Measurements from ENCODE around the gene CCNL2.
A peak's percentile ranks its signal among the peaks of the same experiment; 100 is the strongest.
"Not testable (repeated sequence)": the region's sequence is repeated elsewhere in the genome, so short reads cannot be mapped to it uniquely, and the experiment has no call there.

Gene CCNL2

GRCh38 chr1:1373051-1373814 lies 25.9 kb downstream of the CCNL2 start:
- no peaks in the 10 kb centered on the region for H3K27me3 ChIP-seq (replicated peaks; ENCODE audit: control insufficient read depth, insufficient read depth, low read length)
- peak overlapping the region; percentile 99 for H3K9ac ChIP-seq (ENCODE audit: low read length)
- no peaks in the 10 kb centered on the region for H3K9me3 ChIP-seq (ENCODE audit: control insufficient read depth, low read length)
- H3K4me3 ChIP-seq (ENCODE audit: low read length), result peak overlapping the region; percentile 91
- peaks cover 12% of the 10 kb centered on the region for H3K36me3 ChIP-seq (ENCODE audit: control insufficient read depth, insufficient read depth, low read length, severe bottlenecking)
- no peak for DNase-seq (ENCODE audit: low read depth)
- peaks cover 41% of the 10 kb centered on the region for H3K4me1 ChIP-seq (ENCODE audit: control insufficient read depth, insufficient read depth, low read length)

GRCh38 chr1:1371746-1372711 lies 27.1 kb downstream of the CCNL2 start:
- H3K9ac ChIP-seq (ENCODE audit: low read length), result no peak overlapping the region

DNA sequence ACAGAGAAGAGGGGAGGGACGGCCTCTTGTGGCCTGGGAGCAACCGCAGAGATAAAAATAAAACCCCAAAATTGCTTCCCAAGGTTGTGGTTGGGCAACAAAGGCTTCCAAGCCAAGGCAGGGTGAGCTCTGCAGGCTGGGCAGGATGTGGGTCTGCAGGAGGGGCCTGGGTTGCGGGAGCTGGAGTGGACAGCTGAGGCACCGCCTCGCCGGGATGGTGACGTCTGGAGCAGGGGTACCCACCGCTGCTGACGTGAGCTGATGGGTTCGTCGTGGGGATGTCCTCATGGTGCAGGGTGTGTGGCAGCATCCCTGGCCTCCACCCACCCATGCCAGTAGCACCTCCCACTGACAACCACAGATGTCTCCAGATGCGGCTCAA lies 27.8 kb downstream of the CCNL2 start:
- Histone ChIP-seq H3K4me3 (ENCODE audit: low read length) (no peak overlapping the region), H3K9ac (ENCODE audit: low read length) (no peak overlapping the region), H3K27me3 (replicated peaks; ENCODE audit: control insufficient read depth, insufficient read depth, low read length) (no peaks in the 10 kb centered on the region), H3K4me1 (ENCODE audit: control insufficient read depth, insufficient read depth, low read length) (peaks cover 38% of the 10 kb centered on the region), H3K9me3 (ENCODE audit: control insufficient read depth, low read length) (no peaks in the 10 kb centered on the region), H3K36me3 (ENCODE audit: control insufficient read depth, insufficient read depth, low read length, severe bottlenecking) (peaks cover 12% of the 10 kb centered on the region)
- DNase-seq (ENCODE audit: low read depth), result no peak

More at GRCh38 chr1:1371746-1372711, 27.1 kb downstream of the CCNL2 start:
- no peak overlapping the region for H3K4me3 ChIP-seq (ENCODE audit: low read length)
- peaks cover 12% of the 10 kb centered on the region for H3K36me3 ChIP-seq (ENCODE audit: control insufficient read depth, insufficient read depth, low read length, severe bottlenecking)
- no peaks in the 10 kb centered on the region for H3K27me3 ChIP-seq (replicated peaks; ENCODE audit: control insufficient read depth, insufficient read depth, low read length)
- peaks cover 41% of the 10 kb centered on the region for H3K4me1 ChIP-seq (ENCODE audit: control insufficient read depth, insufficient read depth, low read length)
- H3K9me3 ChIP-seq (ENCODE audit: control insufficient read depth, low read length), result no peaks in the 10 kb centered on the region
- peak; percentile 82 for DNase-seq (ENCODE audit: low read depth)

GRCh38 chr1:1370771-1371300 lies 28.3 kb downstream of the CCNL2 start:
- DNase-seq (ENCODE audit: low read depth), result no peak
- H3K27me3 ChIP-seq (replicated peaks; ENCODE audit: control insufficient read depth, insufficient read depth, low read length), result no peaks in the 10 kb centered on the region
- peaks cover 12% of the 10 kb centered on the region for H3K36me3 ChIP-seq (ENCODE audit: control insufficient read depth, insufficient read depth, low read length, severe bottlenecking)
- peaks cover 33% of the 10 kb centered on the region for H3K4me1 ChIP-seq (ENCODE audit: control insufficient read depth, insufficient read depth, low read length)
- no peaks in the 10 kb centered on the region for H3K9me3 ChIP-seq (ENCODE audit: control insufficient read depth, low read length)
- no peak overlapping the region for H3K4me3 ChIP-seq (ENCODE audit: low read length)
- H3K9ac ChIP-seq (ENCODE audit: low read length), result peak overlapping the region; percentile 60

GRCh38 chr1:1370094-1370493 lies 29.0 kb downstream of the CCNL2 start:
- not testable (repeated sequence) for H3K27me3 ChIP-seq (replicated peaks; ENCODE audit: control insufficient read depth, insufficient read depth, low read length); H3K9me3 ChIP-seq (ENCODE audit: control insufficient read depth, low read length); H3K9ac ChIP-seq (ENCODE audit: low read length); DNase-seq (ENCODE audit: low read depth); H3K4me3 ChIP-seq (ENCODE audit: low read length)
- peaks cover 33% of the 10 kb centered on the region for H3K4me1 ChIP-seq (ENCODE audit: control insufficient read depth, insufficient read depth, low read length)
- peaks cover 12% of the 10 kb centered on the region for H3K36me3 ChIP-seq (ENCODE audit: control insufficient read depth, insufficient read depth, low read length, severe bottlenecking)

- H3K9ac ChIP-seq (ENCODE audit: low read length), result no peak overlapping the region
- DNase-seq (ENCODE audit: low read depth), result no peak
- H3K27me3 ChIP-seq (replicated peaks; ENCODE audit: control insufficient read depth, insufficient read depth, low read length), result no peaks in the 10 kb centered on the region
- H3K4me3 ChIP-seq (ENCODE audit: low read length), result no peak overlapping the region
- no peaks in the 10 kb centered on the region for H3K36me3 ChIP-seq (ENCODE audit: control insufficient read depth, insufficient read depth, low read length, severe bottlenecking)
- H3K4me1 ChIP-seq (ENCODE audit: control insufficient read depth, insufficient read depth, low read length), result peaks cover 19% of the 10 kb centered on the region
- no peaks in the 10 kb centered on the region for H3K9me3 ChIP-seq (ENCODE audit: control insufficient read depth, low read length)
These were observed 31.8 kb downstream of the CCNL2 start for GRCh38 chr1:1367315-1367714.

DNA sequence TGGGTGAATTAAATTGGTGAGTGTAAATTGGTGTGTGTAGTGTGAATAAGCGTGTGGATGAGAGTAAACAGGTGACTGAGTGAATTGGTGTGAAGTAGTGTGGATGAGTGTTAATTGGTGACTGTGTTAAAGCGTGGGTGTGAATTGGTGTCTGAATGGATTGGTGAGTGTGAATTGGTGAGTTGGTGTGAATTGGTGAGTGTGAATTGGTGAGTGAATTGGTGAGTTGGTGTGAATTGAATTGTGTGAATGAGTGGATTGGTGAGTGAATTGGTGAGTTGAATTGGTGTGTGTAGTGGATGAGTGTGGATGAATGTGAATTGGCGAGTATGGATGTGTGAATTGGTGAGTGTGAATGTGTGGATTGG lies 32.5 kb downstream of the CCNL2 start:
- Histone ChIP-seq H3K4me3 (ENCODE audit: low read length) (no peak overlapping the region), H3K27me3 (replicated peaks; ENCODE audit: control insufficient read depth, insufficient read depth, low read length) (no peaks in the 10 kb centered on the region), H3K9ac (ENCODE audit: low read length) (no peak overlapping the region), H3K9me3 (ENCODE audit: control insufficient read depth, low read length) (no peaks in the 10 kb centered on the region), H3K36me3 (ENCODE audit: control insufficient read depth, insufficient read depth, low read length, severe bottlenecking) (no peaks in the 10 kb centered on the region), H3K4me1 (ENCODE audit: control insufficient read depth, insufficient read depth, low read length) (peaks cover 19% of the 10 kb centered on the region)
- DNase-seq (ENCODE audit: low read depth), result no peak

DNA sequence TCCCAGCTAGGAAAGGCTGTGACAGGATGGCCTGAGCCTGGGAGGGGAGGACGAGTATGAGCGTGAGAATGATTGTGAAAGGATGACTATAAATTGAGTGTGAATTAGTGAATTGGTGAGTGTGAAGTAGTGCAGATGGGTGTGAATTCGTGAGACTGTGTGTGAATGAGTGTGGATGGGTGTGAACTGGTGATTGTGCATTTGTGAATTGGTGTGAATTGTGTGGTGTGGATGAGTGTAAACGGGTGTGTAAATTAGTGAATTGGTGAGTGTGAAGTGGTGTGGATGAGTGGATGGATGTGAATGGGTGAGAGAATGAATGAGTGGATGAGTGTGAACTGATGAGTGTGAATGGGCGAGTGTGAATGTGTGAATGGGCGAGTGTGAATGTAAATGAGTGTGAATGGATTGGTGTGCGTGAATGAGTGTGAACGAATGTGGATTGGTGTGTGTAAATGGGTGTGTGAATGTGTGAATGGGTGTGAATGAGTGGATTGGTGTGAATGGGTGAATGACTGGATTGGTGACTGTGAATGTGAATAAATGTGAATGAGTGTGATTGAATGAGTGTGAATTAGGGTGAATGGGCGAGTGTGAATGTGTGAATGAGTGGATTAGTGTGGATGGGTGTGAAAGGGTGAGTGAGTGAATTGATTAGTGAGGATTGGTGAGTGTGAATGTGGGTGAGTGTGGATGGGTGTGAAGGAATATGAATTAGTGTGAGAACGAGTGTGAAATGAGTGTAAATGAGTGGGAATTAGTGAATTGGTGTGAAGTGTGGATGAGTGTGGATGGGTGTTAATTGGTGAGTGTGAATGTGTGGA lies 33.0 kb downstream of the CCNL2 start:
- Histone ChIP-seq H3K36me3 (ENCODE audit: control insufficient read depth, insufficient read depth, low read length, severe bottlenecking) (no peaks in the 10 kb centered on the region), H3K9ac (ENCODE audit: low read length) (no peak overlapping the region), H3K9me3 (ENCODE audit: control insufficient read depth, low read length) (no peaks in the 10 kb centered on the region), H3K4me3 (ENCODE audit: low read length) (no peak overlapping the region), H3K4me1 (ENCODE audit: control insufficient read depth, insufficient read depth, low read length) (peaks cover 19% of the 10 kb centered on the region), H3K27me3 (replicated peaks; ENCODE audit: control insufficient read depth, insufficient read depth, low read length) (no peaks in the 10 kb centered on the region)
- no peak for DNase-seq (ENCODE audit: low read depth)

- H3K9ac ChIP-seq (ENCODE audit: low read length), result no peak overlapping the region
- peaks cover 28% of the 10 kb centered on the region for H3K4me1 ChIP-seq (ENCODE audit: control insufficient read depth, insufficient read depth, low read length)
- no peaks in the 10 kb centered on the region for H3K36me3 ChIP-seq (ENCODE audit: control insufficient read depth, insufficient read depth, low read length, severe bottlenecking)
- no peaks in the 10 kb centered on the region for H3K9me3 ChIP-seq (ENCODE audit: control insufficient read depth, low read length)
- no peak overlapping the region for H3K4me3 ChIP-seq (ENCODE audit: low read length)
- no peaks in the 10 kb centered on the region for H3K27me3 ChIP-seq (replicated peaks; ENCODE audit: control insufficient read depth, insufficient read depth, low read length)
- no peak for DNase-seq (ENCODE audit: low read depth)
These were observed 34.9 kb downstream of the CCNL2 start for GRCh38 chr1:1364266-1364665.

GRCh38 chr1:1361982-1362423 lies 37.1 kb downstream of the CCNL2 start:
- no peaks in the 10 kb centered on the region for H3K27me3 ChIP-seq (replicated peaks; ENCODE audit: control insufficient read depth, insufficient read depth, low read length)
- peak overlapping the region; percentile 89 for H3K9ac ChIP-seq (ENCODE audit: low read length)
- no peaks in the 10 kb centered on the region for H3K9me3 ChIP-seq (ENCODE audit: control insufficient read depth, low read length)
- H3K4me3 ChIP-seq (ENCODE audit: low read length), result peak overlapping the region; percentile 68
- no peaks in the 10 kb centered on the region for H3K36me3 ChIP-seq (ENCODE audit: control insufficient read depth, insufficient read depth, low read length, severe bottlenecking)
- H3K4me1 ChIP-seq (ENCODE audit: control insufficient read depth, insufficient read depth, low read length), result peaks cover 35% of the 10 kb centered on the region
- peak; percentile 92 for DNase-seq (ENCODE audit: low read depth)
